Fibroblast of lung (primary cell): Measurements from ENCODE around the gene APPL2.

Experiments used
- CTCF ChIP-seq, 2 donors: IDR thresholded peaks in 1 of 2; conservative IDR thresholded peaks in 1 of 2; 1 replicate in 1 of 2; 2 replicates in 1 of 2; pipeline ENCODE4 v1.5.1; 2011 to 2012; ENCODE audit warnings: low read length in 2 of 2, control low read depth in 1 of 2, inconsistent platforms in 1 of 2, low read depth in 1 of 2, mild to moderate bottlenecking in 1 of 2
- EZH2 ChIP-seq: IDR thresholded peaks from 2 replicates; pipeline ENCODE4 v1.5.1; 2012; ENCODE audit warnings: low read length, control low read depth, mild to moderate bottlenecking; ENCODE audit errors: missing control alignments

GRCh38 chr12:105228494-105228893, 7.5 kb downstream of the APPL2 start:
- no peak for TF ChIP-seq CTCF (conservative IDR thresholded peaks at IDR 0.05 in 1 of 2, IDR thresholded peaks at IDR 0.05 in 1 of 2; ENCODE audit: low read depth in 1 of 2, low read length in 2 of 2)
- no peak for TF ChIP-seq EZH2
